ENCODE measurements around the gene SHKBP1.
"Not testable (repeated sequence)": the region's sequence is repeated elsewhere in the genome, so short reads cannot be mapped to it uniquely, and the experiment has no call there.

The SHKBP1 gene

DNA sequence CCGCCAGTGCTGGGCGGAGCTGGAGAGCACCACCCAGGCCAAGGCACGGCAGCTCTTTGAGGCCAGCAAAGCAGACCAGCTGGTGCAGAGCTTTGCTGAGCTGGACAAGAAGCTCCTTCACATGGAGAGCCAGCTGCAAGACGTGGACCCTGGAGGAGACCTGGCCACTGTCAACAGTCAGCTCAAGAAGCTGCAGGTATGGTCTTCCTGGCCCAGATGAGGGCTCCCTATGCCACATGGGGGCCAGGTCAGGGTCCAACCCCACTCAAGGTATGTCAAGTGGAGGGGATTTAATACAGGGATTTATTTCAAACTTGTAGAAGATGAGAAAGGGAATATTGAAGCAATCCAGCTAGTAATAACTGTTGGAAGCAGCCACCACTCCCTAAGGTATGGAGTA is 42.5 kb upstream of the SHKBP1 start:
- no peak for TF ChIP-seq CTCF (IDR thresholded peaks at IDR 0.05; ENCODE audit: low read depth, low read length, missing control alignments)
- DNase-seq (ENCODE audit: low read depth): no peak
- no peak overlapping the region for H3K4me3 ChIP-seq (ENCODE audit: low read depth, low read length)

DNA sequence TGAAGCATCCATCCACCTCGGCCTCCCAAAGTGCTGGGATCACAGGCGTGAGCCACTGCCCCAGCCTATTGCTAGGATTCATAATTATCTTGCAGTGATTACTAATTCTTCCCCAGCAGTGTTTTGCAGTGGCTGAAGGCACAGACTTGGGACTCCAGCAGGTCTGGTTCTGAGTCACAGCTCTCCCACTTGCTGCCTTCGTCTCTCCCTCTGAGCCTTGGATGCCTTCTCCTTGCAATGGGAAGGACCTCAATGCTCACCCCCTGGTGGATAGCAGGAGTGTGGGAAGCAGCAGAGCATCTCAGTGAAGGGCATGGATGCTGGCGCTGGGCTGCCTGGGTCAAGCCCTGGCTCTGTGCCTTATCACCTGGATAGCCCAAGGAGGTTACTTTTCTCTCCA is 37.6 kb upstream of the SHKBP1 start:
- no peak overlapping the region for H3K4me3 ChIP-seq (ENCODE audit: low read depth, low read length)
- DNase-seq (ENCODE audit: low read depth): no peak
- TF ChIP-seq CTCF (IDR thresholded peaks at IDR 0.05; ENCODE audit: low read depth, low read length, missing control alignments): no peak

- TF ChIP-seq CTCF (IDR thresholded peaks at IDR 0.05; ENCODE audit: low read depth, low read length, missing control alignments): no peak
- DNase-seq (ENCODE audit: low read depth): no peak
- H3K4me3 ChIP-seq (ENCODE audit: low read depth, low read length): no peak overlapping the region
These were observed 34.3 kb upstream of the SHKBP1 start for GRCh38 chr19:40542202-40542859.

- no peak overlapping the region for H3K4me3 ChIP-seq (ENCODE audit: low read depth, low read length)
- no peak for DNase-seq (ENCODE audit: low read depth)
- no peak for TF ChIP-seq CTCF (IDR thresholded peaks at IDR 0.05; ENCODE audit: low read depth, low read length, missing control alignments)
These were observed 33.6 kb upstream of the SHKBP1 start for GRCh38 chr19:40543029-40543597.

- not testable (repeated sequence) for DNase-seq (ENCODE audit: low read depth); H3K4me3 ChIP-seq (ENCODE audit: low read depth, low read length)
These were observed 30.4 kb upstream of the SHKBP1 start for GRCh38 chr19:40546153-40546841.

DNA sequence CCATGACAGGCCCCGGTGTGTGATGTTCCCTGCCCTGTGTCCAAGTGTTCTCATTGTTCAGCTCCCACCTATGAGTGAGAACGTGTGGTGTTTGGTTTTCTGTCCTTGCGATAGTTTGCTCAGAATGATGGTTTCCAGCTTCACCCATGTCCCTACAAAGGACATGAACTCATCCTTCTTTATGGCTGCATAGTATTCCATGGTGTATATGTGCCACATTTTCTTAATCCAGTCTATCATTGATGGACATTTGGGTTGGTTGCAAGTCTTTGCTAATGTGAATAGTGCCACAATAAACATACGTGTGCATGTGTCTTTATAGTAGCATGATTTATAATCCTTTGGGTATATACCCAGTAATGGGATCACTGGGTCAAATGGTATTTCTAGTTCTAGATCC is 29.5 kb upstream of the SHKBP1 start:
- not testable (repeated sequence) for DNase-seq (ENCODE audit: low read depth); H3K4me3 ChIP-seq (ENCODE audit: low read depth, low read length)

DNA sequence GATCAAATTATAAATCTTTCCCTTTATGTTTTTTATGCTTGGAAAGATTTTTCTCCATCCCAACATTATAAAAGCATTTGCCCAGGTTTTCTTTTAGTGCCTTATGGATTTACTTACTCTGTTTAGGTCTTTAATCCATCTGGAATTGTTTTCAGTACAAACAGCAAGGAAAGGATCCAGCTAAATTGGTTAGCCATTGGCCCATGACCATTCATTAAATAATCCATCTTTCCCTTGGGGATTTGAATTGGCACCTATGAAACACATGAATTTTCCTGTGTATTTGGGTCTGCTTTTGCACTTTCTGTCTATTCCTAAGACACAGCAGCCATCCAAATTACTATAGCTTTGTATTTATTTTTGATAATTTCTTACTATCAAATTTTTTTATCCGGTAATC is 28.8 kb upstream of the SHKBP1 start:
- DNase-seq (ENCODE audit: low read depth): no peak
- H3K4me3 ChIP-seq (ENCODE audit: low read depth, low read length): no peak overlapping the region
- no peak for TF ChIP-seq CTCF (IDR thresholded peaks at IDR 0.05; ENCODE audit: low read depth, low read length, missing control alignments)
